GM10248 (cell line): ENCODE results near the gene CEP57.
"Not testable (repeated sequence)": the region's sequence is repeated elsewhere in the genome, so short reads cannot be mapped to it uniquely, and the experiment has no call there.

Experiments used
- CTCF ChIA-PET: fragments of 300-600 bp; sonication (Branson Sonifier 250); formaldehyde crosslinking; extraction: SDS; loops from one replicate; lab custom pipeline; 2021; ENCODE audit warnings: antibody characterized with exemption; lab: Yijun Ruan, JAX
- POLR2A ChIA-PET: fragments of 350-650 bp; sonication (Branson Sonifier 250); formaldehyde crosslinking; extraction: SDS; loops from one replicate; lab custom pipeline; 2020; ENCODE audit warnings: antibody characterized with exemption; lab: Yijun Ruan, JAX
- DNase-seq: peaks from one replicate; pipeline ENCODE4 v3.0.0; 2012; ENCODE audit errors: extremely low spot score
- TF ChIP-seq, protein P1 (sequence below): IDR thresholded peaks from 2 replicates; pipeline ENCODE4 v1.5.1; 2012; ENCODE audit warnings: mild to moderate bottlenecking, low read depth; ENCODE audit errors: extremely low read depth, missing control alignments, control extremely low read depth

CEP57 gene

DNA sequence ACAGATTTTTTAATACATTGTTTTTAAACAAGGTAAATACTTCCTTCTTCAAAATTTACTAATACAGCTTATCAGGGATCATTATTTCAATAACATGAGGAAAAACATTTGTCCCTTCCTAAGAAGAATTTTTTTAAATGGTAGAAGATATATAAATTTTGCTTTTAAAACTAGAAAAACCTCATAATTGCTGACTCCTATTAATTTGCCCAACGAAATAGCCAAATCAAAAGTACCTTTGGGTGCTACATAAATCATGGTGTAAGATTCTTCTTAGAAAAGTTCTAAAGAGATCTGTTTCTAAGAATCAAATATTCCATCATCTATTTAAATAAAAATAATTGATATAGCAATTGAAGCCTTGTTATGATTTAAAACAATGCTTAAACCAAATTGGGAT is 54.9 kb downstream of the CEP57 start:
- TF ChIP-seq, protein P1, sequence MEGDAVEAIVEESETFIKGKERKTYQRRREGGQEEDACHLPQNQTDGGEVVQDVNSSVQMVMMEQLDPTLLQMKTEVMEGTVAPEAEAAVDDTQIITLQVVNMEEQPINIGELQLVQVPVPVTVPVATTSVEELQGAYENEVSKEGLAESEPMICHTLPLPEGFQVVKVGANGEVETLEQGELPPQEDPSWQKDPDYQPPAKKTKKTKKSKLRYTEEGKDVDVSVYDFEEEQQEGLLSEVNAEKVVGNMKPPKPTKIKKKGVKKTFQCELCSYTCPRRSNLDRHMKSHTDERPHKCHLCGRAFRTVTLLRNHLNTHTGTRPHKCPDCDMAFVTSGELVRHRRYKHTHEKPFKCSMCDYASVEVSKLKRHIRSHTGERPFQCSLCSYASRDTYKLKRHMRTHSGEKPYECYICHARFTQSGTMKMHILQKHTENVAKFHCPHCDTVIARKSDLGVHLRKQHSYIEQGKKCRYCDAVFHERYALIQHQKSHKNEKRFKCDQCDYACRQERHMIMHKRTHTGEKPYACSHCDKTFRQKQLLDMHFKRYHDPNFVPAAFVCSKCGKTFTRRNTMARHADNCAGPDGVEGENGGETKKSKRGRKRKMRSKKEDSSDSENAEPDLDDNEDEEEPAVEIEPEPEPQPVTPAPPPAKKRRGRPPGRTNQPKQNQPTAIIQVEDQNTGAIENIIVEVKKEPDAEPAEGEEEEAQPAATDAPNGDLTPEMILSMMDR: no peak
- POLR2A ChIA-PET: no interaction called here
- DNase-seq: no peak
- CTCF ChIA-PET: interaction anchor here (1.0 to 2.7 kb wide), 4 partner anchors 10 to 549 kb away, joined by 3 to 17 read pairs (median 3); no protein-coding TSS in a partner anchor

DNA sequence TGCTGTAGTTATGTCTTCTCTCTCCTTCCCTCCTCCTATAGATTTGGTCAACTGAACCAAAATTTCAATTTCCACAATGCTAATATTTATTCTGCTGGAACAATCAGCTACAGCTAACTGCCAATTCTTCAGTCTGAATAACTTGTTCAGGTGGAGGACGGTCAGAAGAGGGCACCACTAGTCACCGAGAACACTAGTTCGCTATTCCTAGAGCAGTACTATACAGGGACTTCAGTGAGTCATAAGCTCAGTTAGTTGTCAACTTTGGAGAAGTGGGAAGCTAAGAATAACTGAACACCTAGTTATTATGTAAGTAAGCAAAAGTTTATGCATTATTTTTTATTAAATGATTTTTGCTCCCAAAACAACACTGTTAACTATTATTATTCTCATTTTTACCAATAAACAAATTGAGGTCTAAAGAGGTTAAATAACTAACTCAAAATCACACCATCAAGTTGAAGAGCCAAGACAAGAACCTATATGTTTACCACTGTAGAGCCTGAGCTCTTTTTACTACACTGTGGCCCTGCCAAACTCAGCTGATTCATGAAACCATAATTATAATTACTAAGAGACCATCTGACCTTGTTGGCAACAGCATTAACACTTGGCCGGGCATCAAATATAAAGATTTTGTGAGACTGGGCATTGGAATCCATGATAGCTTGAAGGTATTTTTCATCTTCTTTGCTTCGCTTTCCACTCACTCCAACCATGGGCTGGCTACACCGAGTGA is 59.0 kb downstream of the CEP57 start:
- ChIA-PET CTCF (interaction anchor here (0.8 to 3.0 kb wide), 16 partner anchors 9 to 576 kb away, joined by 3 to 30 read pairs (median 4); partner anchors contain the start of genes CCDC82, JRKL and MAML2), POLR2A (no interaction called here)
- TF ChIP-seq, protein P1: peak; percentile 48
- peak; percentile 10 for DNase-seq

DNA sequence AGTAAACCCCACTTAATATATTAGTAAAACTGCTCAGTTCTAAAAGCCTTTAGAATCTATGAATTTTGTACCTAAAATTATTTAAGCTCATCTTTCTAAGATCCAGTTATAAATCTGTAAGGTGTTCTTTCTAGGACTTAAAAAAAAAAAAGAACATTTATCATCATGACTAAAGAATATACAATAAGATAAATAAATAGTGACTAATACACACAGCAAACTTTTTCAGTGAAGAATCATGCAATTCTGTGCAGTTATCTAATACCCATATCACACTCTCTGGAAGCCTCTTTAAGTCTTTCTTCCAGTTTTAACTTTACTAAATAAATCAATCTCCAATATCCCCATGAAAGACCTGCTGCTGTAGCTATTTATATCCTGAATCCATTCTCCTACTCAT is 59.8 kb downstream of the CEP57 start:
- TF ChIP-seq, protein P1: no peak

DNA sequence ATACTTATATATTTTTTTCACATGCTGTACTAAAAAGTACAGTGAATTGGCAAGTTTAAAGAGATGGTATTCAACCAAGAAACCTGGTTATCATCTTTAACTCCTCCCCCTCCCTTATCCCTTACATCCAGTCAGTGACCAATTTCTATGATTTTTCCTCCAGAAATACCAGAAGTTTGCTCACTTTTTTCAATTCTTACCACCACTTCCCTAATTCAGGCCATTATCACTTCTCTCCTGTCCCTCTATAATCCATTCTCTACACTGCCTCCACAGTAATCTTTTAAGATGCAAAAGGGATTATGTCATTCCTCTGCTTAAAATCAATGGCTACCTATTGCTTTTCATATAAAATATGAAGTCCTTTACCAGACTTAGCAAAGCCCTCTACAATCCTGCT is 62.8 kb downstream of the CEP57 start:
- ChIA-PET POLR2A (no interaction called here), CTCF (no interaction called here)
- DNase-seq: no peak
- TF ChIP-seq, protein P1: no peak

More for the DNA sequence above, 59.8 kb downstream of the CEP57 start:
- ChIA-PET POLR2A (no interaction called here), CTCF (interaction anchor here (1.3 to 3.0 kb wide), 9 partner anchors 9 to 575 kb away, joined by 3 to 30 read pairs (median 9); partner anchors contain the start of gene MAML2)
- no peak for DNase-seq

DNA sequence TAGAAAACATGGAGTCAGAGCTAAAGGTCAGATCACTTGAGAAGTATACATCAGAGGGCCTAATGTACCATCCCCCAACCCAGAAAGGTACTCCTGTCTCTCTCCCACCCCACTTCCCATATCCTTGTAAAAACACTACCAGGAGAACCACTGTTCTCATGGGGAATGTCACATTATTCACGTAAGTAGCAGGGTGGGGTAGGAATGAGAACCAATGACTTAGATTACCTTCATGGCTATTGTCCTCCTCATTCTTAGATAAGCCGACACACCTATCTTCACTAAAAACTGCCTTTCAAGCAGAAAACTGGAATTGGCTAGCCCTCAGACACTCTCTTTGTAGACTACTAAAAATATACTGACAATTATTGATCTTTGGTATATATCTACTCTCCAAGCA is 63.6 kb downstream of the CEP57 start:
- ChIA-PET POLR2A (no interaction called here), CTCF (interaction anchor here (0.7 to 1.3 kb wide), 2 partner anchors 11 to 18 kb away, joined by 3 to 5 read pairs; no protein-coding TSS in a partner anchor)
- TF ChIP-seq, protein P1: no peak
- DNase-seq: no peak

DNA sequence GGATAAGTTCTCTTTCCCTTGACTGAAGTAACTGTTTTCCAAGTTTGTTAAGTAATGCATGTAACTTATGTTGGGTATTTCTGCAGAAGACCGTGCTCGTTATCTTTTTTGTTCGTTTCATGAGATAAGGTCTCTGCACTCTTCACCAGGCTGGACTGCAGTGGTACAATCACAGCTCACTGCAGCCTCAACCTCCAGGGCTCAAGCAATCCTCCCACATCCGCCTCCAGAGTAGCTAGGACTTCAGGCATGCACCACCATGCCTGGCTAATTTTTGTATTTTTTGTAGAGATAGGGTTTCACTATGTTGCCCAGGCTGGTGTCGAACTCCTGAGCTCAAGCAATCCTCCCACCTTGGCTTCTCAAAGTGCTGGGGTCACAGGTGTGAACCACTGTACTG is 64.1 kb downstream of the CEP57 start:
- DNase-seq, POLR2A ChIA-PET: not testable (repeated sequence)
- CTCF ChIA-PET: interaction anchor here (0.7 to 1.4 kb wide), 3 partner anchors 10 to 33 kb away, joined by 3 to 5 read pairs (median 3); no protein-coding TSS in a partner anchor

DNA sequence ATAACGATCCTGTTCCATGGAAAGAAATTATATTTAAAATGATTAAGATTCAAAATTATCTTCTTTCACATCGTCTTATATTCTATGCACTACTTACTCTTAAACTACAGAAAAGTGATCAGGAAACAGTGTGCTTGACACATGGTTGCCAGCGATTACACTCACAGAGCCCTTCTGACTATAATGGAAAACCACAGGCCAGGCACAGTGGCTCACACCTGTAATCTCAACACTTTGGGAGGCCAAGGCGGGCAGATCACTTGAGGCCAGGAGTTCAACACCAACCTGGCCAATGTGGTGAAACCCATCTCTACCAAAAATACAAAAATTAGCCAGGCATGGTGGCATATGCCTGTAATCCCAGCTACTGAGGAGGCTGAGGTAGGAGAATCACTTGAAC is 69.7 kb downstream of the CEP57 start:
- POLR2A ChIA-PET, CTCF ChIA-PET, DNase-seq: not testable (repeated sequence)
